HG03521 (cell line): ENCODE data around the gene SOX9.
"Not testable (repeated sequence)": the region's sequence is repeated elsewhere in the genome, so short reads cannot be mapped to it uniquely, and the experiment has no call there.

Source experiments
- ATAC-seq: cut with Tn5 transposase; IDR thresholded peaks from one replicate; pipeline ENCODE4 v1.9.1; 2021; ENCODE audit warnings: mild to moderate bottlenecking, moderate library complexity; ENCODE audit not compliant: unreplicated experiment

Gene SOX9

GRCh38 chr17:72110942-72111318 is 9.9 kb upstream of the SOX9 start:
- no peak for ATAC-seq

DNA sequence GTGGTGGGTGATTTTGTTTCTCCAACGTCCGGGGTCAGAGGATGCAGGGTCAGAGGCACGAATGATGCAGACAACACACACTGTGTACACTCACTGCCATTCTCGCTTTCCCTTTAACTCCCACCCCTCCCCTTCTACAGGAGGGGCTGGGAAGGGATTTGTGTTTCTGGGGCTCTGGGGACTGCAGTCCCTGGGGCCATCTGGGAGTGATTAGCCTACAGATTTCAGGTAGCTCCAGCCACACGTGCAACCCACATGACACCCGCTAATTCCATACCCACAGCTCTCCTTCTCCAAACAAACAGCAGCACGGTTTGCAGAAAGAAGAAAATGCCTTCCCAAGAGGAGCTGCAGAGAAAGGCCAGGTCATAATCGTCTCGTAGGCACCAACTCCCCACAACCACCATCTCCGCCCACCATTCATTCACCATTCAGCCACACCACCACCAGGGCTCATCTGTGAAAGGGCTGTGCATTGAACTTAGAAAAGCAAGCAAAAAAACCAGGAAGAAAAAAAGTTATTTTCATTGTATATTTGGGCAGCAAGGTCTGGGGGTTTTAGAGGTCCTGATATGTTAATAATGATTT is 9.4 kb upstream of the SOX9 start:
- ATAC-seq = no peak

DNA sequence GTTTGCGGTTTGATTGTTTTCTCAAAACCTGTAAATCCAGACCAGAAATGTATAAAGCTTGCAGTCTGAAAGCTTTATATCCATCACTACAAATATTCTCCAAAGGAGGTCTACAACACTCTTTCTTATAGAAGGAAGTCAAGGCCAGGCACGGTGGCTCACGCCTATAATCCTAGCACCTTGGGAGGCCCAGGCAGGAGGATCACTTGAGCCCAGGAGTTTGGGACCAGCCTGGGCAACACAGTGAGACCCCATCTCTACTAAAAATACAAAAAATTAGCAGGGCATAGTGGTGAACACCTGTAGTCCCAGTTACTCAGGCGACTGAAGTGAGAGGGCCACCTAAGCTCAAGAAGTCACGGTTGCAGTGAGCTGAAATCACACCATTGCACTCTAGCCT is 8.9 kb upstream of the SOX9 start:
- not testable (repeated sequence) for ATAC-seq

DNA sequence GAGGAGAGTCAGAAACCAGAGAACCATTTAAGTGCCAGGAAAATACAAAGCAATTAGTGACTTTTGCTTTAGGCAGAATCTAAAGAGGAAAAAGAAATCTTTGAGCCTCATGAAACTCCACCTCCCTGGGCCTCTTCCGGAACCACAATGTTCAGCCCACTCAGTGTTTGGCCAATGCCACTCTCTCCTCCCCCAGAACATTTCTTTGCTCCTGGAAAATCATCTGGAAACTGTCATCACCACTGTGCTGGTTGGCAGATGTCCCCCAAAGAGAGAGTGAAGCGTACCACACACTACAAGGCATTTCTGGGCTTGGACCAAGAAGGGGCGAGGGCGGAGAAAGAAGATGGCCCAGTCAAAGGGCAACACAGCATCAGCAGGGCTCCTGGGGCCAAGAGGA is 7.1 kb upstream of the SOX9 start:
- no peak for ATAC-seq

GRCh38 chr17:72115781-72116525 is 4.9 kb upstream of the SOX9 start:
- ATAC-seq = no peak

GRCh38 chr17:72116661-72117521 is 3.9 kb upstream of the SOX9 start:
- ATAC-seq = no peak

DNA sequence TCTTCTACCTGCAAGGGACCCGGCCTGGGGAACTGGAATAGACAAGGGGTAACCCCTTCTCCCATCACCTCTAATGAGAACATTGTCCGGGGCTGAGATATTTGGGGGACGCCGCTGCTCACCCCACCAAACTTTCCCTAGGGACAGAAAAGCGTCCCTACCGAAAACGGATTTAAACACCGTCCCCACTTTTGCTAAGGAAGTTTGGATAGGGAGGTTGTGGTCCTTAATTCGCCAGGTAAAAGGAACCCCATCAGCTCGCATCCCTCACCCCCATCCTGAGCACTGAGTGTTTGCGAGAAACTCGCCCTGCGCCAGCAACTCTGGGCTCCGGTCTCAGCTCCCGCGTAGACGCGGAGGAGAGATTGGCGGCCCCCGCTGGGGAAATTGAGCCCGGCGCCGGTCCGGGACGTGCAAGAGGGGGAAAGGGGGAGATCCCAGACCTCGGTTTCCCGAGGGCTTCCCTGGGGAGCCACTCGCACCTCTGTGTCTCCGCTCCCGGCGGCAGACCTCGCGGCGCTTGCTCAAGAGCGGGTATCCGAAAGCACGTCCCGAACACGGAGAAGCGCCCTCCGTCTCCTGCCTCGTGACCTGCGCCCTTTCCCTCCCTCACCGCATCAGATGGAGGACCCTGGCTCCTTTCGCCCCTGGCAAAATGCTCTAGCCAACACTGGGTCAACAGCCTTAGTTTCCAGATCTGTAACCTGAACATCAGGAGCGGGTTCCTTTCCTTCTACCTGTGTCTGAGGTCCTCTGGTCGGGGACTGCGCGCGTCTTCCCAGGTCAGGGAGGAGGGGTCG is 3.1 kb upstream of the SOX9 start:
- ATAC-seq = no peak

GRCh38 chr17:72118335-72119076 is 2.3 kb upstream of the SOX9 start:
- no peak for ATAC-seq

DNA sequence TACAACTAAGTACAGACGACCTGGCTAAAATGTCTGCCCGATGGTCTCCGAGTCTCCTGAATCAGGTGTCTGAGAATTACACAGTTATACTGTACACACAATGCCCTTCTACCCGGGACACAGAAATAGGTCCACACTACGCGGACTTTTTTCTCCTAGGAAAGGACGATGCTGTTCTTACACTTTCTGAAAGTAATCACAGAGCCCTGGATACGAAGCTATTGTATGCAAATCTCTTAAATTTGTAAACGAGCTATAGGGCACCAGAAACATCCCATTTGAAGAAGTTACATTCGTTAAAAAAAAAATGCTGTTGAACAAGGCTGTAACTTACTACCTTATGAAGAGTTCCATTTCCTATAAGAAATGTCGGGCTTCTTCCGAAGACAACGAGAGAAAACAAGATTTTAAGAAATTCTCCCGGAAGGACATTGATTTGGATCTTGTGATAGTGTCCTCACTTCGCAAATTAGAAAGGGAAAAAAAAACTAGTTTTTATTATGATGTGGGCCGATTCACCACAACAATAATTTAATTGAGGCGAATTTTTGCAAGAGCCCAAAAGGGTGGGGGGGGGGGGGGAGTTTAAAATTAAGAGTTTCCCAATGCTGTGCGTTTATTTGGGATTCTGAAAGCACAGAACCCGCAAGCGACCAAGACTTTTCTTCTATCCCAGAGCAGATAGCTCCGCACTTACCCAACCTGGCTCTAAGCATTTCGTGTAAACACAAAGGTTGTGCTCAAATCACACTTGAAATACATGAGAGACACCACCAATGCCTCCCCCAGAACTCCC is 1.5 kb upstream of the SOX9 start:
- no peak for ATAC-seq

GRCh38 chr17:72119873-72120641 is 763 bp upstream of the SOX9 start:
- no peak for ATAC-seq

DNA sequence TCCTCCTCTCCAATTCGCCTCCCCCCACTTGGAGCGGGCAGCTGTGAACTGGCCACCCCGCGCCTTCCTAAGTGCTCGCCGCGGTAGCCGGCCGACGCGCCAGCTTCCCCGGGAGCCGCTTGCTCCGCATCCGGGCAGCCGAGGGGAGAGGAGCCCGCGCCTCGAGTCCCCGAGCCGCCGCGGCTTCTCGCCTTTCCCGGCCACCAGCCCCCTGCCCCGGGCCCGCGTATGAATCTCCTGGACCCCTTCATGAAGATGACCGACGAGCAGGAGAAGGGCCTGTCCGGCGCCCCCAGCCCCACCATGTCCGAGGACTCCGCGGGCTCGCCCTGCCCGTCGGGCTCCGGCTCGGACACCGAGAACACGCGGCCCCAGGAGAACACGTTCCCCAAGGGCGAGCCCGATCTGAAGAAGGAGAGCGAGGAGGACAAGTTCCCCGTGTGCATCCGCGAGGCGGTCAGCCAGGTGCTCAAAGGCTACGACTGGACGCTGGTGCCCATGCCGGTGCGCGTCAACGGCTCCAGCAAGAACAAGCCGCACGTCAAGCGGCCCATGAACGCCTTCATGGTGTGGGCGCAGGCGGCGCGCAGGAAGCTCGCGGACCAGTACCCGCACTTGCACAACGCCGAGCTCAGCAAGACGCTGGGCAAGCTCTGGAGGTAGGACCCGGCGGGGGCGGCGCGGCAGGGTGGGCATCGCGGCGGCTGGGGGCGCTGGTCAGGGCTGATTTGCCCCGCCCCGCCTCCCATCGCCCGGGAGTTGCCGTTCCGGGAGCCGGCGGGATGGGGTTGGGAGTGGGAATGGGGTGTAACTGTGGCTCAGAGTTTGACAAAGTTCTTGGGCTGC is 567 bp downstream of the SOX9 start:
- ATAC-seq = no peak

DNA sequence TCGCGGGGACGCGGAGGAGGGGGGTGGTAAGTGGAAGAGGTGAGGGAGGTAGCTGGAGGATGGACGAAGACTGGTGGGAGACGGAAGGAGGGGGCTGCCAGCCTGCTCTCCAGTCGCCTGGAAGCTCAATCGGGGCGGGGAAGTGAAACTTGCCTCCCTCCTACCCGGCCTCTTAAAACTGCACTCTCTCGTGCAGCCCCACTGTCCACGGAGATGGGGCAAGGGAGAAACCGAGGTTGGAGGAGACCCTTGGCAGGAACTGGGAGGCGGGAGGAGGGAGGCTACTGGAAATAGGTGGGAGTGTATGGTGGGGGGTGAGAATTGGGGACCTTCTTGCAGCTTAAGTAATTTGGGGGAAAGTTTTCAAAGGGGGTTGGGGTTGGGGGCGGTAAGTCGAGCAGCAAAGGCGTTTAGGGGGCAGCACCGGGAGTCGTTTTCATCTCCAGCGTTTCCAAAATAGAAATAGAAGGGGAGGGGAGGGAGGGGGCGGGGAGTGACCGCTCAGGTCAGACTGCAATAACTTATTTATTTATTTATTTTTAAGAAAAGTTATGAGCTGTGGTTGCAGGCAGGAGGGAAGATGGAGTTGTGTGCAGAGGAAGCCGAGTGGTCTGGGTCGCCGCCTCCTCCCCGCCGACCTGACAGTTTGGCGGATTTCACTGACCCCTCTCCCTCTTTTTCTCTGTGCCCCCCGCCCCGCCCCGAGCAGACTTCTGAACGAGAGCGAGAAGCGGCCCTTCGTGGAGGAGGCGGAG is 1.4 kb downstream of the SOX9 start:
- no peak for ATAC-seq

GRCh38 chr17:72122765-72123529 is 2.1 kb downstream of the SOX9 start:
- ATAC-seq = no peak

DNA sequence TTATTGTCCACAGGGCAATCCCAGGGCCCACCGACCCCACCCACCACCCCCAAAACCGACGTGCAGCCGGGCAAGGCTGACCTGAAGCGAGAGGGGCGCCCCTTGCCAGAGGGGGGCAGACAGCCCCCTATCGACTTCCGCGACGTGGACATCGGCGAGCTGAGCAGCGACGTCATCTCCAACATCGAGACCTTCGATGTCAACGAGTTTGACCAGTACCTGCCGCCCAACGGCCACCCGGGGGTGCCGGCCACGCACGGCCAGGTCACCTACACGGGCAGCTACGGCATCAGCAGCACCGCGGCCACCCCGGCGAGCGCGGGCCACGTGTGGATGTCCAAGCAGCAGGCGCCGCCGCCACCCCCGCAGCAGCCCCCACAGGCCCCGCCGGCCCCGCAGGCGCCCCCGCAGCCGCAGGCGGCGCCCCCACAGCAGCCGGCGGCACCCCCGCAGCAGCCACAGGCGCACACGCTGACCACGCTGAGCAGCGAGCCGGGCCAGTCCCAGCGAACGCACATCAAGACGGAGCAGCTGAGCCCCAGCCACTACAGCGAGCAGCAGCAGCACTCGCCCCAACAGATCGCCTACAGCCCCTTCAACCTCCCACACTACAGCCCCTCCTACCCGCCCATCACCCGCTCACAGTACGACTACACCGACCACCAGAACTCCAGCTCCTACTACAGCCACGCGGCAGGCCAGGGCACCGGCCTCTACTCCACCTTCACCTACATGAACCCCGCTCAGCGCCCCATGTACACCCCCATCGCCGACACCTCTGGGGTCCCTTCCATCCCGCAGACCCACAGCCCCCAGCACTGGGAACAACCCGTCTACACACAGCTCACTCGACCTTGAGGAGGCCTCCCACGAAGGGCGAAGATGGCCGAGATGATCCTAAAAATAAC is 3.0 kb downstream of the SOX9 start:
- ATAC-seq = no peak

DNA sequence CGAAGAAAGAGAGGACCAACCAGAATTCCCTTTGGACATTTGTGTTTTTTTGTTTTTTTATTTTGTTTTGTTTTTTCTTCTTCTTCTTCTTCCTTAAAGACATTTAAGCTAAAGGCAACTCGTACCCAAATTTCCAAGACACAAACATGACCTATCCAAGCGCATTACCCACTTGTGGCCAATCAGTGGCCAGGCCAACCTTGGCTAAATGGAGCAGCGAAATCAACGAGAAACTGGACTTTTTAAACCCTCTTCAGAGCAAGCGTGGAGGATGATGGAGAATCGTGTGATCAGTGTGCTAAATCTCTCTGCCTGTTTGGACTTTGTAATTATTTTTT is 3.6 kb downstream of the SOX9 start:
- no peak for ATAC-seq

- ATAC-seq = no peak
Observed at GRCh38 chr17:72125226-72125651, 4.4 kb downstream of the SOX9 start.
